HG02884 (cell line): ENCODE data around the gene SLC9A1.
"Not testable (repeated sequence)": the region's sequence is repeated elsewhere in the genome, so short reads cannot be mapped to it uniquely, and the experiment has no call there.

ENCODE experiments used
- ATAC-seq: cut with Tn5 transposase; IDR thresholded peaks from one replicate; pipeline ENCODE4 v1.9.1; 2021; ENCODE audit warnings: mild to moderate bottlenecking, moderate library complexity; ENCODE audit not compliant: unreplicated experiment

Gene SLC9A1

GRCh38 chr1:27154991-27155781 is at the start of gene SLC9A1:
Gene SLC9A1, minus strand, starts transcription at chr1:27155125. Its CDS starts 791 bp downstream, at chr1:27154334.
- ATAC-seq, result peak; percentile 84

GRCh38 chr1:27203946-27204345 is 49.0 kb upstream of the SLC9A1 start:
- ATAC-seq, result no peak

GRCh38 chr1:27201295-27201694 is 46.4 kb upstream of the SLC9A1 start:
- ATAC-seq, result no peak

- no peak for ATAC-seq
These were observed 38.3 kb upstream of the SLC9A1 start for GRCh38 chr1:27193194-27193593.

GRCh38 chr1:27192039-27192529 is 37.2 kb upstream of the SLC9A1 start:
- no peak for ATAC-seq

- ATAC-seq, result not testable (repeated sequence)
These were observed 29.7 kb upstream of the SLC9A1 start for GRCh38 chr1:27184665-27185064.

GRCh38 chr1:27179979-27180378 is 25.1 kb upstream of the SLC9A1 start:
- ATAC-seq, result no peak

GRCh38 chr1:27179379-27179778 is 24.5 kb upstream of the SLC9A1 start:
- no peak for ATAC-seq

- no peak for ATAC-seq
These were observed 22.0 kb upstream of the SLC9A1 start for GRCh38 chr1:27176954-27177353.

- no peak for ATAC-seq
These were observed 21.4 kb upstream of the SLC9A1 start for GRCh38 chr1:27176323-27176722.

GRCh38 chr1:27172992-27173391 is 18.1 kb upstream of the SLC9A1 start:
- not testable (repeated sequence) for ATAC-seq

- ATAC-seq, result no peak
These were observed 12.0 kb upstream of the SLC9A1 start for GRCh38 chr1:27166929-27167328.

- no peak for ATAC-seq
These were observed 11.5 kb upstream of the SLC9A1 start for GRCh38 chr1:27166351-27166802.

- no peak for ATAC-seq
These were observed 8.2 kb upstream of the SLC9A1 start for GRCh38 chr1:27163093-27163492.

- ATAC-seq, result no peak
These were observed 7.2 kb upstream of the SLC9A1 start for GRCh38 chr1:27162090-27162489.

- no peak for ATAC-seq
These were observed 6.7 kb upstream of the SLC9A1 start for GRCh38 chr1:27161594-27161993.

- no peak for ATAC-seq
These were observed 2.3 kb upstream of the SLC9A1 start for GRCh38 chr1:27157194-27157593.

GRCh38 chr1:27154469-27154990 is 395 bp downstream of the SLC9A1 start:
- ATAC-seq, result no peak

- no peak for ATAC-seq
These were observed 982 bp downstream of the SLC9A1 start for GRCh38 chr1:27153927-27154358.

GRCh38 chr1:27153549-27153886 is 1.4 kb downstream of the SLC9A1 start:
- no peak for ATAC-seq

GRCh38 chr1:27152829-27153548 is 1.9 kb downstream of the SLC9A1 start:
- ATAC-seq, result no peak
